H7 (cell line): ENCODE data around the gene CHMP1A. TPM values are rescaled to one million over a fixed set of nuclear protein-coding genes. Genes with fewer than 3 reads are reported as not detected.
"Not testable (repeated sequence)": the region's sequence is repeated elsewhere in the genome, so short reads cannot be mapped to it uniquely, and the experiment has no call there.

Experiments
- DNase-seq: peaks from one replicate; pipeline ENCODE4 v3.0.0; 2012
- H3K27me3 ChIP-seq: 2 replicates; pipeline ENCODE4 v1.6.0; 2011; ENCODE audit warnings: mild to moderate bottlenecking, low read length; ENCODE audit not compliant: control insufficient read depth, insufficient read depth
- H3K36me3 ChIP-seq: replicated peaks from 2 replicates; pipeline ENCODE4 v1.5.1; 2011; ENCODE audit warnings: low read length; ENCODE audit not compliant: control insufficient read depth, insufficient read depth
- H3K4me3 ChIP-seq: 2 replicates; pipeline ENCODE4 v1.5.1; 2011; ENCODE audit warnings: low read depth, mild to moderate bottlenecking, control low read depth, low read length, moderate library complexity; ENCODE audit not compliant: insufficient read depth
- total RNA-seq: library from RNA; depleted of rRNA; stranded (reverse); fragments of >200 nt; shearing (Covaris generic); gene quantifications from 2 replicates; pipeline ENCODE4 v1.2.3, GENCODE V29; 2014; rRNA removed

CHMP1A gene
- total RNA-seq, result 85.2 and 89.7 TPM in 2 replicates

DNA sequence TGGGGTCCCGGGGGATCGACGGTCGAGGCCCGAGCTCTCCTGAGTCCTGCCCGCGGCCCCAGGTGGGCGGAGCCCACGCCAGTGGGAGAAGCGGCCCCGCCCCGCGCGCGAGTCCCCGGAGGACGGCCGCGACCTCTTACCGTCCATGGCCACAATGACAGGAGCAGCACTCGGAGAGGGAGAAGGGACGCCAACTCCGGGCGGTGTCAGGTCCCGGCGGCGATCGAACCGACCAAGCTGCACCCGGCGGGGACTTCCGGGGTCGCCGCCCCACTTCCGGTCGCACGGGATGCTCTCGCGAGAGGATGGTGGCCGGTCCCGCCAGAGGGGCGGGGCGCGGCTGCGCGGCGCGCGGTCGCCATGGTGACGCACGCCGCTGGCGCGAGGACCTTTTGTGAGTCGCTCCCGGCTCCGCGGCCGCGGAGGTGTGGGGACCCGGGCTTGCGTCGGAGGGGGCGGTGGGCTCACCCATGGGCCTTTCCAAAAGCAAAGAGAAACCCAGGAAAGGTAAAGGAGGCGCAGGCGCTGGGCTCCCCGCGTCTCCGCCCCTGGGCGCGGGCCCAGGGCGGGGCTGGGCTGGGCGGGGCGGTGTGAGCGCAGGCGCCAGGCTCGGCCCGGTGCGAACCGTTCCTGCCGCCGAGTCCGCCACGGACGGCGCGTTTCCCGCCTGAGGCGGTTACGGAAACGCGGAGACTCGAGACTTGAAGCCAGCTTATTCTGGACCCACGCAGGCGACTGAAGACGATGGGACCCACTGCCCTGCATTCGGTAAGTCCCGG is at the start of gene CHMP1A, which contains the start of gene SPATA33:
Gene CHMP1A, minus strand, starts transcription at position 267 of the 779 bp plus-strand sequence. Its CDS starts 120 bp downstream, at position 147.
Gene SPATA33, plus strand, starts transcription at position 395 of the 779 bp plus-strand sequence. Its CDS starts 76 bp downstream, at position 471.
- Histone ChIP-seq H3K4me3 (peak within 1 kb of the TSS; percentile 97), H3K36me3 (peaks cover 6% of the 10 kb centered on the region), H3K27me3 (no peaks in the 10 kb centered on the region)
- peak; percentile 99 for DNase-seq

- Histone ChIP-seq H3K4me3 (no peak overlapping the region), H3K36me3 (no peaks in the 10 kb centered on the region), H3K27me3 (peaks cover 3% of the 10 kb centered on the region; the same call in 1 of the 2 replicates)
- peak; percentile 56 for DNase-seq
These were observed 49.2 kb upstream of the CHMP1A start for GRCh38 chr16:89706518-89707260.

GRCh38 chr16:89705006-89705405 is 47.5 kb upstream of the CHMP1A start:
- H3K4me3 ChIP-seq, result no peak overlapping the region
- peaks cover 6% of the 10 kb centered on the region; the same call in 1 of the 2 replicates for H3K27me3 ChIP-seq
- no peaks in the 10 kb centered on the region for H3K36me3 ChIP-seq
- DNase-seq, result peak; percentile 26

- Histone ChIP-seq H3K27me3 (peaks cover 6% of the 10 kb centered on the region; the same call in 1 of the 2 replicates), H3K36me3 (no peaks in the 10 kb centered on the region), H3K4me3 (no peak overlapping the region)
- DNase-seq, result peak; percentile 30
These were observed 46.8 kb upstream of the CHMP1A start for GRCh38 chr16:89704281-89704680.

DNA sequence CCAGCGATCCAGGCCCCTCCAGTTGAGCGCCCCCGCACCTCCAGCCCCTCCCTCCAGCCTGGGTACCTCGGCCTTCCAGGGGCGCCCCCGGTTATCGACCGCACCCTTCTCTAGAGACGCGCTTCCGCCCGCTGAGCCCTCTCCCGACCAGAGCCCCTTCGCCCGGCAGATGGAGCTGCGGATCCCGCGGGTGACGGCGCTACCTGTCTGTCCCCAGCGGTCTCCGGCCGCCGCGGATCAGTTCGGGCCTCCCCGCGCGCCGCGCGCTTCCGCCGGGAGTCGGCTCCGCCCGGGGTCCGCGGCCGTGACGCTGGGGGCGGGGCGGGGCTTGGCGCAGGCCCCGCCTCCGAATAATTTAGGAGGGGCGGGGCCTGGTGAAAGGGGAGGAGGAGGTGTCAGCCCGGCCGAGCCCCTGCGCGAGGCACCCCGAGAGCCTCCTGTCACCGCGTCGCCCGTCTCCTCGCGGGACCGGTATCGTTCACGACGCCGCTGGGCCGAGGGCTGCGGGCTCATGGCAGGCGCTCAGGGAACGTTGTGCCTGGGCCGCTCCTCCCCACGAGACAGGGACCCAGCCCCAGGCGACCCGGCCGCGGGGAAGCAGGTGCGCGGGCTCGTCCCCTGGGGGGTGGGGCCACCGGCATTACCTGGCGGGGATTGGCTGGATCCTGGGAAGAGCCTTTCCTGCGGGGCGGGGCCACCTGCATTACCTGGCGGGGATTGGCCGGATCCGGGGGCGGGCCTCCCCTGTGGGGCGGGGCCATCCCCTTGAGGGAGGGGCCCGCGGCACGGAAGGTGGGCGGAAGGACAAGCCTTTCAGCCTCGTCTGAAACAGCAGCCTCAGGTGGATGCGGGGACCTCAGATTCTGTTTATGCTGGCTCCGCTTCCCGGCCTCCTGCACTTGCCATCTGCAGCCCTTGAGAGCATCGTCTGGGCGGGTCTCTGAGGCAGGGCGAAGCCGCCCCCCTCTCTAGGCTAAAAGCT is 44.2 kb upstream of the CHMP1A start, which contains the start of gene SPATA2L:
Gene SPATA2L, minus strand, starts transcription at position 281 of the 982 bp plus-strand sequence. CDS start 473 bp downstream, outside the sequence.
- DNase-seq, result peak; percentile 100
- no peaks in the 10 kb centered on the region for H3K36me3 ChIP-seq
- peak within 1 kb of the TSS; percentile 76 for H3K4me3 ChIP-seq
- H3K27me3 ChIP-seq, result peaks cover 6% of the 10 kb centered on the region; the same call in 1 of the 2 replicates

- H3K4me3 ChIP-seq, result peak overlapping the region; percentile 76
- H3K27me3 ChIP-seq, result peaks cover 6% of the 10 kb centered on the region; the same call in 1 of the 2 replicates
- peak; percentile 91 for DNase-seq
- no peaks in the 10 kb centered on the region for H3K36me3 ChIP-seq
These were observed 43.3 kb upstream of the CHMP1A start for GRCh38 chr16:89700649-89701424.

DNA sequence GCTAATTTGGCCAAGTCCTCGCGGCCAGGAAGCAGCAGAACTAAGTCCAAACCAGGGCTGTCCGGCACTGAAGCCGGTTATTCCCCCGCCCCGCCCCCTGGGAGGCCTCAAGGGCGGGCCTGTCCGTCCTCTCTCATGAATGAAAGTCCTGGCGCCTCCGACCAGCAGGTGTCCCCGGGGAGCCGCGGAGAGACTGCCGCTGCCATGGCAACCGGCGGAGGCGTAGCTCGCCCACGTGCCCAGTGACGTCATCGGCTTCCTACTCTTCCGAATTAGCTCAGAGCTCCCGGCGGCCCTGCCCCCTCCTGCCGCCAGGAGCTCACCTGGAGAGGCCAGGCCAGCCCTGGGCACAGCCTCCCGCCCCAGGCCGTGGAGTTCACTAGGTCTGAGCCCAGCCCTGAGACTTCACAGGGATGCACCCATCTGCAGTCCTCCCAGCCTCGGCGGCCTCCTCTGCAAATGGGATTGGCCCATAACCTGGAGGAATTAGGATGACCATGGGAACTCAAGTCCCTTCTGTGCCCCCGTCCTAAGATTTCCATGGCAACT is 42.7 kb upstream of the CHMP1A start:
- peak; percentile 99 for DNase-seq
- peaks cover 6% of the 10 kb centered on the region; the same call in 1 of the 2 replicates for H3K27me3 ChIP-seq
- peak overlapping the region; percentile 76 for H3K4me3 ChIP-seq
- no peaks in the 10 kb centered on the region for H3K36me3 ChIP-seq

- not testable (repeated sequence) for H3K36me3 ChIP-seq, H3K27me3 ChIP-seq, DNase-seq, H3K4me3 ChIP-seq
These were observed 42.2 kb upstream of the CHMP1A start for GRCh38 chr16:89699629-89700099.

DNA sequence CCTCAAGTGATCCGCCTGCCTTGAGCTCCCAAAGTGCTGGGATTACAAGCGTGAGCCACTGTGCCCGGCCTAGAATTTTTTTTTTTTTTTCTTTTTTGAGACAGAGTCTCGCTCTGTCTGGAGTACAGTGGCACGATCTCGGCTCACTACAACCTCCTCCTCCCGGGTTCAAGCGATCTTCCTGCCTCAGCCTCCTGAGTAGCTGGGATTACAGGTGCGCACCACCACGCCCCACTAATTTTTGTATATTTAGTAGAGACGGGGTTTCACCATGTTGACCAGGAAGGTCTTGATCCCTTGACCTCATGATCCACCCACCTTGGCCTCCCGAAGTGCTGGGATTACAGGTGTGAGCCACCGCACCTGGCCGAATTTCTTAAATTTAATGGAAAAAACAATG is 41.2 kb upstream of the CHMP1A start:
- not testable (repeated sequence) for H3K4me3 ChIP-seq, DNase-seq, H3K36me3 ChIP-seq

DNA sequence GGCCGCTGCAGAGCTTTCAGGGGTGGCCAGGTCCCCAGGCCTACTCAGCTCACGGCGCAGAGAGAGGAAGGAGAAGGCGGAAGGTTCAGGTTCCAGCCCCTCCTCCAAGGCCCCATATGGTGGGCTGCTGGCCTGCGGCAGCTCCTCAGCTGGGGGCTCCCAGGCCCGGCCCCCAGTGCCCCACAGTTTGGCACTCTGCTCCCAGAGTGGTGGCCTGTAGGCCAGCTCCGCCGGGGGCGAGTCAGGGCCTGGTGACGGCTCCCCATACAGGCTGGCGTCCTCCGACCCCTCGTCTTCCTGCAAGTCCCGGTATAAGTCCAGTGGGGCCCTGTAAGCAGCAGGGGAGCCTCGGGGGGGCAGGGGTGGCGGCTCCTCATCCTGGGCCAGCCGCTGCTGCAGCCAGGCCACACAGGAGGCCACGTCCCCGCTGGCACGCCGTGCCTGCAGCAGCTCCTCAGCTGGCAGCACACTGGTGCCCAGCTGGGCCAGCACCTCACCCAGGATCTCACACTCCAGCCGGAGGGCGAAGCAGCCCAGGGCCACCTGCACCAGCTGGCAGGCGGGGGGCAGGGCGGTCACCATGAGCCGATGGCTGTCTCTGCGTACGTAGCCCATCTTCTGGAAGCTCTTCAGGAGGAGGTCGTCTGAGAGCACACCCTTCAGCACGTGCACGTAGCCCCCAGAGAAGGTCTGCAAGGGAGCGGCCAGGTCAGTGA is 40.3 kb upstream of the CHMP1A start:
- peak; percentile 61 for DNase-seq
- H3K4me3 ChIP-seq, result no peak overlapping the region
- H3K36me3 ChIP-seq, result peaks cover 2% of the 10 kb centered on the region

More for the DNA sequence above, 41.2 kb upstream of the CHMP1A start:
- H3K27me3 ChIP-seq, result not testable (repeated sequence)

DNA sequence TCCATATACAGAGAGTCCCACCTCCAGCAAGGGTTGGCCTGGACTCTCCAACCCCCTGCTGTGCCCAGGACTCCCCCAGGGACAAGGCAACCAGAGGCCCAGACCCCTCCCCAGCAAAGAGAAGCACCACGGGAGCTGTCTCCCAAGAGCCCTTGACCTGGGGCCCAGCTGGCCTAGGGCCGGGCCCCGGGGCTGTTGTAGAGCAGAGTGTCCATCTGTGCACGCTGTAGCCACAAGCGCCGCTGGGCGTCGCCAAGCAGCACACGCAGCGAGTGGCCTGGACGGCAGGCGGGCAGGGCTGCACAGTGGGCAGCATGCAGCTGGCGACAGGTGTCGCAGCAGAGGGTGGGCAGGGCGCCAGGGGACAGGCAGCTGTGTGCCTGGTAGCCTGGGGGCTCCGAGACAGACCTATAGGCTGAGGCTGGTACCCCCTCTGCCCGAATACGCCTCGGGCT is 39.7 kb upstream of the CHMP1A start:
- Histone ChIP-seq H3K27me3 (peaks cover 2% of the 10 kb centered on the region; the same call in 1 of the 2 replicates), H3K36me3 (peaks cover 3% of the 10 kb centered on the region), H3K4me3 (no peak overlapping the region)
- DNase-seq, result peak; percentile 63

More for the DNA sequence above, 40.3 kb upstream of the CHMP1A start:
- H3K27me3 ChIP-seq, result peaks cover 2% of the 10 kb centered on the region; the same call in 1 of the 2 replicates

DNA sequence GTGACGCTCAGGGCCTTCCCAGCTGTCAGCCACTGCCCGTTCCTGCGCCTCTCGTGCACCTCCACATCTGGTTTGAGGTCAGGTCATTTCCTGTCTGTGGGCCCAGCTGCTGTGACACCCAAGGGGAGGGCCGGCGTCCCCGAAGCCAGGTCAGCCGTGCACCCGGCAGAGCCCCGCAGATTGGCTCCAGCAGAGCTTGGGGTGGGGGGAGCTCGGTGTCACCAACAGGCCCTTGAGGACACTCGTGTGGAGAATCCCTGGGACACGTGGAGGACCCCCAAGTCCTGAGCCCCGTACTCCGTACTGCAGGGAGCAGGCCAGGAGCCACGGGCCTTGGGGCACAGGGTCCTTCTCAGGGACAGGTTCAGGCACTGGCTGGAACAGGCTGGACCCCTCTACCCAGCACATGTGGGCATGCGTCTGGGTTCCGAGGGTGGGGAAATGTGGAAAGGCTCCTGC is 39.2 kb upstream of the CHMP1A start:
- peaks cover 3% of the 10 kb centered on the region for H3K36me3 ChIP-seq

More for the DNA sequence above, 39.2 kb upstream of the CHMP1A start:
- no peak overlapping the region for H3K4me3 ChIP-seq
- peaks cover 2% of the 10 kb centered on the region; the same call in 1 of the 2 replicates for H3K27me3 ChIP-seq
- peak; percentile 65 for DNase-seq
